Activated T-cell treated with anti-CD3 and anti-CD28 coated beads, Interleukin-2, amount 50 U/mL, for 48 hours (primary cell): ENCODE measurements around the gene GRM5.
A peak's percentile ranks its signal among the peaks of the same experiment; 100 is the strongest.
"Not testable (repeated sequence)": the region's sequence is repeated elsewhere in the genome, so short reads cannot be mapped to it uniquely, and the experiment has no call there.

Source experiments
- DNase-seq, 2 experiments: peaks; one replicate each; pipeline ENCODE4 v3.0.0-alpha.2; 2020

The GRM5 gene

DNA sequence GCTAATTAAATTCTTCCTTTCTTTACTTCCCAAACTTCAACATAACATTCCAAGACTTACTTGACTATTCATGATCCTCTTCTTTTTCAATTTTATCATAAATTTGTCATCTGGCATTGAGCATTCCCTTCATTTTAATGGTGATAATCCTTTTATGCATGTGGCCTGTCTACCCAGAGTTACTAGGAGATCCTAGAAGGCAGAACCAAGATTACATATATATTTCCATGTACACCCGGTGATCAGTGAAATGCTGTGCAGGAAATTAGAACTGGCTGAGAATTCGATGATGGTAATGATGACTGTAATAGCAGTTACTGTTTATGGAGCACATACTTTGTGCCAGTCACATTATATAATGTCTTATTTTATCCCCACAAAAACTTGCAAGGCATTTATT lies 104.2 kb downstream of the GRM5 start:
- DNase-seq: not testable (repeated sequence)

DNA sequence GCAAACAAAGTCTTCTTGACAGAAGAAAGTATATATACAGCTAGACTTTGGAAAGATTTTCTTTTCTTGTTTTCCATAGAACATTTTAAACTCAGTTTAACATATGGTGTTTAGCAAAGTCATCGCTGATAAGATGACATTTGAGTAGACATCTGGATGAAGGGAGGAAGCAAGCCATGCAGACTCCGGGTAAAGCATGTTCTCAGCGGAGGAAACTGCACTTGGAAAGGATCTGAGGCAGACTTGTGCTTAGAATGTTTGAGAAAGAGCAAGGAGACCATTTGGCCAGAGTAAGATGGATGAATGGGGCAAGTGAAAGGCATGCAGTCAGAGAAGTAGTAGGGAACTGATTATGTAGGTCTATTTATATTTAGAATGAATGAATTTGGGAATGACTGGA lies 105.9 kb downstream of the GRM5 start:
- not testable (repeated sequence) for DNase-seq

DNA sequence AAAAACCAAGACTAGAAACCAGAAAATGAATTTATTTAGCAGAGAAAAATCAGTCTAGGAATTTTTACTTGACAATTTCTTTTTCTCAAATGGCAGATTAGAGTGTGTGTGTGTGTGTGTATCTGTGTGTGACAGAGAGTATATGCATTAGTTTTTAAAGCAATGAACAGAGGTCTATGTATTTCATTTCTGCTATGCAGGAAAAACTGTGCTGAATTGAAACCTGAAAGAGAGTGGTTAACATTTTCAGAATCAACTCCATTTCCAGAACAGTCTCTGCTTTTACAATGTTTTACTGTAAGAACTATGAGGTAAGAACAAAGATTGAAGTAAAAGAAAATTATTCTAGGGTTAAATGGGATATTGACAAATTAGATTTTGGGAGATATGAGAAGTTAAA lies 114.8 kb downstream of the GRM5 start:
- DNase-seq: no peak

DNA sequence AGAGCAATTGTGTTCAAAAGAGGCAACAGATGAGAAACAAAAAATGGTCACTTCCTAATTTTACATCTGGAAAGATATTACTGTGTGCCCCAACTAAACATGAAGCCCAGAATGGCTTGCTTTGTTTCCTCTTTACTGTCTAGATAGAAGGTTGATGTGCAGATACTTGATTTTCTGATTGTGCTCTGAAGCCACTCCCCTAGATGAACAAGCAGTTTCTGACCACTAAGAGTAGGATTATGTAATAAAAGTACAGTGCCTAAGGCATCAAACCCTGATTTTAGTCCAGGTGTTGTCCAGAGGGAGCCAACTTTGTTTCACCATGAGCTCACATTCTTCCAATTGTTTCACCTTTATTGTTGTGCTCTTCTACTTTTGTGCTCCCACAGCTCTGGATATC lies 116.9 kb downstream of the GRM5 start:
- not testable (repeated sequence) for DNase-seq

DNA sequence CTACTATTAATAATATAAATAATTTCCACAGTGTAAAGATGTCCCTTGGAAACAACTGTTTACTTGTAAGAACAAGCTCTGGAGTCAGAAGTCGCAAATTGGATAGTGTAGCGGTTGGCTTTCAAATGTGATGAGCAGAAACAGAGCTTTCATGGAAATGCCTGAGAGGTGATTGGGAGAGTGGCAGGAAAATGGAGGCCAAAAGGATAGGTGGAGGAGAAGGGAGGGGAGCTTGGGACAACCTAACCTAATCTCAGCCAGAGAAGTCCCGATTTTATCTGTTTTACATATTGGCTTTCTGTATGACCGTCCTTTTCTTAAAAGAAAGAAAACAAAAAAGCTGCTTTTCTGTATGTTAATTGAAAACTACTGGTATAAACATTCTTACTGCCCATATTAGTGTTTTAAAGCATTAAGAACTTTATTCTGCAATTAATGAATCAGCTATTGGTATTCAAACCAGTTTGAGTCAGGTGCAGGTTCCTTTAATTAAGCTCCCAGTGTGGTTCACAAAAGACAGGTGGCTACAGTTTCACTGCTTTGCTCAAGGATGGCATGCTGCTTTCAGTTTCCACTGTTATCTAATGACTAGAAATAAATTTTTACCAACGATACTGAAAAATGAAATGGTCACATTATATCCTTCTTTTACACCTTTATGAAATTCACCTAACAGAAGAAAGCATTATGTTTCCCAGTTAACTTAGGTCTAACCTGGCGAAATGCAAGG lies 117.8 kb downstream of the GRM5 start:
- not testable (repeated sequence) for DNase-seq

DNA sequence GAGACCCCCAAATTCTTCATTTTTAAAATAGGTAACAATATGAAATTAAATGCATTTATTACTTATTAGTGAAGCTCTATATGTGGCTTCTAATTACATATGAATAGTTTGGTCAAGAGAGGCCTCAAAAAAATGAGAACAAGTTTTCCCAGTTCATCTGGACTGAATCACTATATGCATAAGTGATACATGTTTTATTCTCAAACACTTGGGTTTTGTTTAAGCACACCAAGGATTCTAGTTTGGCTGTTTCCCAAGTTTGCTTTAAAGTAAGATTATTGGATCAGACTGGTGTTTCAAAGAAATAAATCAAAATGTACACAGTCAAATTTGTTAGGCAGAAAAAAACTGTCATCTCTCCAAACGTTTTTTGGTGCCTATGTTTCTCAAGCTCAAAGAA lies 136.1 kb downstream of the GRM5 start:
- not testable (repeated sequence) for DNase-seq

DNA sequence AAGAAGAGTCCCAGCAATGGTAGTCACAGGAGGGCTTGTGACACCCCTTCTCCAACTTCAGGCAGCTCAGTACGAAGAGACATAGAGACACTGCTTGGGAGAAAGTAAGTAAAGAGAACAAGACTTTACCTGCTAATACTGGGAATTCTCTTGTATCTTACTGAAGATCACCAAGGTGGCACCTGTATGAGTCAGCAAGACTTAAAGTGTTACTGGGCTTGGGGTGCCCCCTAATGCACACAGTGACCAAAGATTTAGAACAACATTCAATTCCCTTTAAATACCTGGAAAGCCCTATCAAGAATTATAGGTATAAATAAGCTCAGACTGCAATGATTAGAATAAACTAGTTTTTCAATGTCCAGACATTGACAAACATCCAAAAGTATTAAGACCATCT lies 148.7 kb downstream of the GRM5 start:
- not testable (repeated sequence) for DNase-seq

DNA sequence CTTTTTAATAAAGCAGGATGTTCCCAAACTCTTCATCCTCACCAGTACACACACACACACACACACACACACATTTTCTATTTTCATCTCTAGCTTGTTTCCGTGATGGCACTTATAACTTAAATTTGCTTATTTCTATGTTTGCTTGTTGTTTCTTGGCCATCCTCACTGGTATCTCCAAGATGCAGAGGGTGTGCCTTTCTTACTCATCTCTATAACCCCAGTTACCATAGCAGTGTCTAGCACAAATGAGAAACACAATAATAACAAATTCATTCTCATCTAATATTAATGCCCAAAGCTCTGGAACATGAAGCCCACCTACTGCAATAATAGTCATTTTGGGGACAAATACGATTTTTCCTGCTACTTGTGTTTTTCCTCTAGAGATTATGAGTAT lies 156.3 kb downstream of the GRM5 start:
- no peak for DNase-seq

DNA sequence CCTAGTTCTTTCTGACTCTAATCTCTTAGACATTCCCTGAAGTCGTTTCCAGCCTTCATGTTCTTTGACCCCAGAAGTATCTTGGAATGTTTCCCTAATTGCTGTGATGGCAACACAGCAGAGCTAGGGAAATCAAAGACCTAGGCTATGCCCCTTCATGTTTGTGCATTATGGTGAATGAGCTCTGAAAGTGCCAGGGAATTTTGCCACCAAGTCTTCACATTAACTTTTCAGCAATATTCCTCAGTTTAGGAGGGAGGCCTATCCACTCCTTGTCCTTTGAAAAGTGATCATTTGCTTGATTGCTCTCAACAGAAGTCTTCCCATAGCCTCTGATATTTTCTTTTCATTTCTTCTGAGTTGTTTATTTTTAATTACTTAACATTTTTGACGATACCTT lies 164.3 kb downstream of the GRM5 start:
- not testable (repeated sequence) for DNase-seq

DNA sequence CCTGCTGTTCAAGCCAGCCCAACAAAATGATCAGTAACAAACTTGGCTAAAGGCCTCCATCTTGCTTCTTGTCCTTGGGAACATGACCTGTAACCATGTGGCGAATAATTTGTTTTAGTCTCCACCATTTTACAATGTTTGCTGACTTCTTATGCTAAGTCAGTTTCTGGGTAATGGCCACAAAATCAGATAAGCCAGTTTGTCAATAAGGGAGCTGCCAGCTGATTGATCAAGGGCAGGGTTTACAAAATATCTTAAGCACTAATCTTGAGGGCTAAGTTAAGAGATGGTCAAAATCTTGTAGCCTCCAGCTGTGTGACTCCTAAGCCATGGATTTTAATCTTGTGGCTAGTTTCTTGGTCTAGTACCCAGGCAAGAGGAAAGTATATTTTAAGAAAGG lies 176.9 kb downstream of the GRM5 start:
- not testable (repeated sequence) for DNase-seq

DNA sequence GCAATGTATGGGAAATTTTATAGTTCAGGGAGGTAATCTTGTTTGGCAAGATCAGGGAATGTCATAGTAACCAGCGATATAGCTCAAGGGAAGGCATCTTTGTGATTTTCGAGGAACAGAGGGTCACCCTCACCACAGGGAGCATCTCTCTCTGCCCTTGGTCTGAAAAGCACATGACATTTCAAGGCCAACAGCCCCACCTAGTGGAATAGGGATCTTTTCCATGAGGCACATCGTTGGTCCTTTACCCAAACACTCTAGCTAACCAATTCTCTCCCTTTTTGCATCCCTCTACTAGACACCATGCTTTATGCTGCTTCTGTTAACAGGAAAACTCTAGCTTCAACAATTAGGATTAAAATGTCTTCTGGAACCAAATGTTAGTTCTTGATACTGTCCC lies 179.0 kb downstream of the GRM5 start:
- peak in 1 of 2 experiments; percentile 19 for DNase-seq

DNA sequence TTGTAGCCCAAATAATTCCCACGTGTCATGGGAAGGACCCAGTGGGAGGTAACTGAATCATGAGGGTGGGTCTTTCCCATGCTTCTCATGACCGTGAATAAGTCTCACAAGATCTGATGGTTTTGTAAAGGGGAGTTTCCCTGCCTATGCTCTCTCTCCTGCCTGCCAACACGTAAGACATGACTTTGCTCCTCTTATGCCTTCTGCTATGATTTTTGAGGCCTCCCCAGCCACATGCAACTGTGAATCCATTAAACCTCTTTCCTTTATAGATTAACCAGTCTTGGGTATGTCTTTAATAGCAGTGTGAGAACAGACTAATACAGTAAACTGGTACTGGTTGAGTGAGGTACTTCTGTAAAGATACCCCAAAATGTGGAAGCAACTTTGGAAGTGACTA lies 183.0 kb downstream of the GRM5 start:
- not testable (repeated sequence) for DNase-seq

DNA sequence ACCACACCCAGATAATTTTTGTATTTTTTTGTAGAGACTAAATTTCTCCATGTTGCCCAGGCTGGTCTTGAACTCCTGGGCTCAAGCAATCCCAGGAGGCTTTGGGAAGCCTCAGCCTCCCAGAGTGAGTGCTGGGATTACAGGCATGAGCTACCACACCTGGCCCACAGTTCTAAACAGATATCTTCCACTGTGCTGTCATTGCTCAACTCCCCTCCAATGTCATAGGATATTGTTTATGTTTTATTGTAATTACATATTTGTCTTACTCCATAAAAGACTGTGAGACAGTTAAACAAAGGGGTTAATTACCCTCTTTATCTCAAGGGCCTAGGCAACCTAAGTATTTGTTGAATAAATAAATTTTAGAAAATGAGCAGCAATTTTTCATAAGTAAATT lies 204.2 kb downstream of the GRM5 start:
- no peak for DNase-seq

DNA sequence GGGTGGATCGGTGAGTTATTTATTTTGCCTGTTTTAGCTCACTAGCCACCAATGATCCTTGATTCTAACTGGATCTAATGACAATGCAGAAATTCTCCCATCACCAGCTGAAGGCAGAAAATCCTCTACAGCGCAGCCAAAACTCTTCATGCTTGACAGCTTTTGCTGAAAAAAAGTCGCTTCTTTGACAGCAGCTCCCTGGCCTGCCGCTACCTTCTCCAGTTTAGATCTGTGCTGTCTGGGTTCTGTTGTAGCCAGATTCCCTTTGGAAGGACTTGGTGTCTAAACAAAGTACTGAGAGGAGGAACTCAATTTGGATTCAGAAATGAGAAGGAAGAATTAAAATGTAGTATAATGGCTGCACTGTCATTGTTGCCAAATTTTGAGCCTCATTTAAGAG lies 205.4 kb downstream of the GRM5 start:
- DNase-seq: not testable (repeated sequence)

DNA sequence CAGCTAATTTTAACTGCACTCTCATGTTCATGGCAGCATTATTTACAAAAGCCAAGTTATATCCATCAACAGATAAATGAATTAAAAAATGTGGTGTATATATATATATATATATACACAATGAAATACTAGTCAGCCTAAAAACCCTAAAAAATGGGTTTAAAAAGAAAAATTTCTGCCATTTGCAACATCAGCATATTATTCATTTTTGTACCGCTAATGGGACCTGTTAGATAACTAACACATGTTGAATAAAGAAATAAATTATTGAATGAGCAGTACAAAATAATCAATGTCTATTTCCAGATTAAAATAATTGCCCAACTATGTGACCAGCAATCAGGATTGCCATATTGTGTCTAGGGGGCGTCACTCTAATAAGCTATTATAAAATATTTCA lies 211.8 kb downstream of the GRM5 start:
- not testable (repeated sequence) for DNase-seq

DNA sequence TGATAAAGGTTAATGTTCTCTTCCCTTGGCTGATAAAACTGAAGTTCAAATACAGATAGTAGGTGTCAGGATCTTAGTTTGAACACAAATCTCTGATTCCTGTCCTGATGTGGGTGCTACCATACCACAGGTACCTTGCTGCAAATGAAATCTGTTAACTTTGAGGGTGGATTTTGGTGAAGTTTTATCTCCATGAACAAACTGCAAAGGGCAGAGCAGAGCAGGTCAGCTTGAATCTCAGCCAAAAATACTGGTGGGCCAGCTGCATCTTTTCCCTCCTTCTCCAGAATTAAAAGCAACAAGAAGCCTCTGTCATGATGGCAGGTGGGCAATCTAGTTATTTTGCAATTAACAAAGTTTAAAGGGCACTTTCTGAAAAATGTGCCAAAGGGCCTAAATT lies 214.2 kb downstream of the GRM5 start:
- DNase-seq: not testable (repeated sequence)

DNA sequence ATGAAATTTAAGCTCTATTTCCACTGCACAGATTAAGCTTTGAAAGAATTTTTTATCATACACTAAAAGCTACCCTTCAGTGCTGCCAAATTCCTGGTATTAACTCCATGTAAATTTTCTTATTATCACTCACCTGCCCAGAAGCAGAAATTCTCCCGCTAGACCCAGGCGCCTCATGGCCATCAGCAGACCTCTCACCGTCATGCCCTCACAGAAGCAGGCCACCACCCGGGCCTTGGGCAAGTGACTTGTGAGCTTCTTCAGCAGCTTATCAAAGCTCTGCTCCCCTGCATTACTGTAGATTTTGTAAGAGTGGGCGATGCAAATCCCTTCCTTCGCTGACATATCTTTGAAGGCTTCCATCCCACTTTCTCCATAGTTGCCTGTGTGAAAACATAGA lies 216.0 kb downstream of the GRM5 start:
- not testable (repeated sequence) for DNase-seq

DNA sequence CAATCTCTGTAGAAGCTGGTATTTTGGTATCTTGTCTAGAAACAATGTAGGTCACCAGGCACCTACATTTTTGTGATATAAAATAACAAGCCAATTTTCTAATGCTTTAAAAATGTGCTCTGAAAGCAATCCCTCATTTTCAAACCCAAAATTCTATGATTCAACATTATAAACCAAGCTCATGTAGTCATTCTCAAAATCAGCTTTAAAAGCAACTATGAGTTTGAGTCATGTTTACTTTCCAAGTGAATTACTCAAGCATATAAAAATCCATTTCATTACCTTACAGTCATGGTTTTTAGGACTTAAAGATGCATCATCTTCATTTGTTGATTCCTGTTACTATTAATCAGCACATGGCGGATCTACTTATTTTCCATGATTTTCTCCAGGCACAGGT lies 216.4 kb downstream of the GRM5 start:
- DNase-seq: no peak

DNA sequence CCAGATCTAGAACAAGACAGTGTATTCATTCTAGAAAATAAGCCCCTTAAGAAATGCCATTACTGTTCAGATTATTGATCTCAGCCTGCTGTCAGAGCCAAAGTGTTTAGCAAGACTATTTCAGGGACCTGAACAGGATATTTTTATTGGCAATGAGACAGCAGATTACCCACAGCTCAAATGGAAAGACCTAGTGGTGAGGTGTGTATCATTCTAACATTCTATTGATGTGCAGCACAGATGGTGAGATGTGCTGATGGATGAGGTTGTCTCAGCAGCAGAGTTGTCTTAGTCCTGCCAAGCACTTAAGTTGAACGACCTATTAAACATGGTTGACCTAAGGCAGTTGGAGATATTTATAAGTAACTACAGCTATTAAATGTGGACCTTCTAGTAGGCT lies 219.5 kb downstream of the GRM5 start:
- DNase-seq: not testable (repeated sequence)

DNA sequence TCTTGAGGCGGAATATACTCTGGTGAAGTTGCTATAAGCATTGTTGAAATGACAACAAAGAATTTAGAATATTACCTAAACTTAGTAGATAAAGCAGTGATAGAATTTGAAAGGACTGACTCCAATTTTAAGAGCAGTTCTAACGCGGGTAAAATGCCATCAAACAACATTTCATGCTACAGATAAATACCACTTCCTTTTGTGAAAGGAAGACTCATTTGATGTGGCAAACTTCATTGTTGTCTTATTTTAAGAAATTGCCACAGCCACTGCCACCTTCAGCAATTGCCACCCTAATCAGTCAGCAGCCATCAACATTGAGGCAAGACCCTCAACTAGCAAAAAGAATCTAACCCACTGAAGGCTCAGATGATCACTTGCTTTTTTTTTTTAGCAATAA lies 220.8 kb downstream of the GRM5 start:
- DNase-seq: not testable (repeated sequence)

DNA sequence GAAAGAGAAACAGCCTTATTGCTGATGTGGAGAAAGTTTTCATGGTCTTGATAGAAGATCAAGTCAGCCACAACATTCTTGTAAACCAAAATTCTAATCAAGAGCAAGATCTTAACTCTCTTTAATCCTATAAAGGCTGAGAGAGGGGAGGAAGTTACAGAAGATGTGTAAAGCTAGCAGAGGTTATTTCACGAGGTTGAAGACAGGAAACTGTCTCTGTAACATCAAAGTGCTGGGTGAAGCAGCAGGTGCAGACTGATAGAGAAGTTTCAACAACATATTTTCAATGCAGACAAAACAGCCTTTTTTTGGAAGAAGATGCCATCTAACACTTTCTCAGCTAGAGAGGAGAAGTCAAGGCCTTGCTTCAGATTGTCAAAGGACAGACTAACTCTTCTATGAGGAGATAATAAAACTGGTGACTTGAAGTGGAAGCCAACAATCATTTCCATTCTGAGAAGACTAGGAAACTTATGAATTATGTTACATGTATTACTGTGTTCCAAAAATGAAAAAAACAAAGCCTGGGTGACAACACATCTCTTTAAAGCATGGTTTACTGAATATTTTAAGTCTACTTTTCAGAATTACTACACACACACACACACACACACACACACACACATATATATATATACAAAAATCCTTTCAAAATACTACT lies 221.9 kb downstream of the GRM5 start:
- DNase-seq: not testable (repeated sequence)

DNA sequence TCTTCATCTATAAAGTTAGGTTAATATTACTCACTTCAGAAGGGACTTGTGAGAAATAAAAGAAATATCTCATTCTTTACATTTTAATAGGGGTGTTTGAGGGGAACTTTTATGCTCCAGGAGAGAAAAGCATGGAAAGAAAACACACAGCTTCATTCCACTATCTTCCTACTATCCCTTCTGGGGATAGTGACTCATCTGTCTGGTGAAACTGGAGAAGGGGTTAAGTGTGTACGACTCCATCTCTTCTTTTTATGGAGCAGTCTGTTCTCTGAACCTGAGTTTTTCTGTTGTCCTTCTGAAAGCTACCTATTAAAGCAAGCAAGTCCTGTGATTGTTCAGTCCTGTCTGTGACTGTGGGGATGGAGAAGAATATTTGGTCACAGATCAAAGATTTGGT lies 227.6 kb downstream of the GRM5 start:
- DNase-seq: not testable (repeated sequence)

DNA sequence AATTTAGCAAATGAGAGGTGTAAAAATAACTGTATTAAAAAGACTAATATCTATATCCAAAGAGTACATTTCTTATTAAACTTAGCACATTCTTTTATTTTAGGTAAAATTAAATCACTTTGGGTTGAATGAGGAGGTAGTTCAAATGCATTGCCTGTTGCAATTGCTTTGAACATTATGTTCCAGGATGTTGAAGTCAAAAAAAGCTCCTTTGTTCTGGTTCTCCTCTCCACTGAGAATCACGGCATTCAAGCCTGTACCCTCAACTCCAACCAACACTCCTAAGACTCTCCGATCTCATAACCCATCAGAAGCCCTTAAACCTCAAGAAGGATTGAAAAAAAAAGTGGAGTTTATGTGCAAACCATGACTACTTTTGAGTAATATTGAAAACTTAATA lies 230.1 kb downstream of the GRM5 start:
- not testable (repeated sequence) for DNase-seq

DNA sequence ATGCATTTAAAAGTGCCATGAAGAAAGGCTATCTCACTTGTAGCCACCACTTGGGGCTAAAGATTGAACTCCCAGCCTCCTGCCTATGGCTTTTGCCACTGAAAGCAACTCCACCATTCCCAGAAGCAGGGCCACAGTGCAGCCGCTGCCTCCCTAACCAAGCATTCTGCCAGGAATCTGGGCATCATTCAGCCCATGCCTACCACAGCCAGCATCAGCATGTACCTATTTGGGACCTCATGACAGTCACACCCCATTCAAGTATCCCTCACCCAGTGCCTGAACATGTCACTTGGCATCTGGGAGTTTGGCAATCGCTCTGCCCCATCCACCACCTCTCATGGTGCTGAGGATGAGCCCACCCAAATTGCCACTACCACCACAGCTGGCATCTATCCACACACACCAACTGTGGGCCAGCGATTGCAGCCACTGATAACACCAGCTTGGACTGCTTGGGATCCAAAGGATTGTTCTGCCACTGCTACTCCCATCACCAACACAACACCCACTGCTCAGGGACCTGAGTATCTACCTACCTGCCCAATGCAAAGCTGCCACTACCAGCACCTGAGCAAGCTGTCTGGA lies 234.4 kb downstream of the GRM5 start:
- no peak for DNase-seq
